ENCODE results near the gene FPR3. TPM values are rescaled to one million over a fixed set of nuclear protein-coding genes. Genes with fewer than 3 reads are reported as not detected.

The FPR3 gene
- total and polyA plus RNA-seq, 2 donors (not counting 3 experiments of a cell fraction or from before 2014, with no cell fraction given): not detected

- peak; percentile 62 for FAIRE-seq
- ChIA-PET POLR2A (no interaction called here), CTCF (interaction anchor here (1.2 kb wide), 1 partner anchor 22 kb away, joined by 7 read pairs; no protein-coding TSS in a partner anchor)
- H3K4me3 ChIP-seq (replicated peaks in 1 of 3; ENCODE audit: insufficient read depth in 1 of 3, low read depth in 1 of 3, low read length in 3 of 3): no peak overlapping the region
- H2AFZ ChIP-seq (ENCODE audit: low read depth, low read length): no peak overlapping the region
- intact Hi-C loops (cut with micrococcal nuclease) (no loop called here), dilution Hi-C loops (cut with MboI; ENCODE audit: extremely low pct_ligation_motif_present, low sequenced_read_pairs) (no loop called here)
- no peaks in the 10 kb centered on the region for H3K79me2 ChIP-seq (ENCODE audit: control insufficient read depth, insufficient read depth, low read length)
- H3K27ac ChIP-seq (ENCODE audit: insufficient read depth, low read depth, low read length): no peak overlapping the region
- H4K20me1 ChIP-seq (replicated peaks; ENCODE audit: control insufficient read depth, extremely low read depth, insufficient read depth, low read length): no peaks in the 10 kb centered on the region
- BruUV-seq (replicated peaks): no TSS peak
- peak; percentile 67 for DNase-seq (ENCODE audit: low read depth, low spot score)
- no peaks in the 10 kb centered on the region for H3K9me3 ChIP-seq (replicated peaks; ENCODE audit: control insufficient read depth, insufficient read depth, low read length)
- TF ChIP-seq JUN (IDR thresholded peaks at IDR 0.05; ENCODE audit: borderline replicate concordance, insufficient read depth, insufficient read length, low read depth): peak; percentile 60
- no peak for TF ChIP-seq MAX (IDR thresholded peaks at IDR 0.05; ENCODE audit: insufficient read depth, insufficient read length)
- TF ChIP-seq FOS (IDR thresholded peaks at IDR 0.05; ENCODE audit: borderline replicate concordance, insufficient read depth, low read length): peak; percentile 81
- no peak for TF ChIP-seq MYC (IDR thresholded peaks at IDR 0.05; ENCODE audit: low read depth, low read length)
- H3K4me1 ChIP-seq (ENCODE audit: control insufficient read depth, extremely low read depth, insufficient read depth, low read length): no peaks in the 10 kb centered on the region
- H3K9me1 ChIP-seq (replicated peaks; ENCODE audit: control insufficient read depth, extremely low read depth, insufficient read depth, low read length): no peaks in the 10 kb centered on the region
- H3K27me3 ChIP-seq (ENCODE audit: control insufficient read depth in 2 of 2, insufficient read depth in 2 of 2, low read length in 2 of 2): no peaks in the 10 kb centered on the region
- H3K4me2 ChIP-seq (ENCODE audit: insufficient read depth, low read length): no peak overlapping the region
- no peak overlapping the region for H3K9ac ChIP-seq (replicated peaks; ENCODE audit: extremely low read depth, insufficient read depth, low read length)
- no peaks in the 10 kb centered on the region for H3K36me3 ChIP-seq (ENCODE audit: control insufficient read depth in 2 of 2, extremely low read depth in 1 of 2, insufficient read depth in 2 of 2, low read length in 2 of 2)
Measured at GRCh38 chr19:51799034-51799773, 4.2 kb downstream of the FPR3 start.

- Histone ChIP-seq H3K9me3 (replicated peaks; ENCODE audit: control insufficient read depth, insufficient read depth, low read length) (no peaks in the 10 kb centered on the region), H3K79me2 (ENCODE audit: control insufficient read depth, insufficient read depth, low read length) (no peaks in the 10 kb centered on the region), H3K9ac (replicated peaks; ENCODE audit: extremely low read depth, insufficient read depth, low read length) (no peak overlapping the region), H2AFZ (ENCODE audit: low read depth, low read length) (no peak overlapping the region), H3K27me3 (ENCODE audit: control insufficient read depth in 2 of 2, insufficient read depth in 2 of 2, low read length in 2 of 2) (no peaks in the 10 kb centered on the region), H3K36me3 (ENCODE audit: control insufficient read depth in 2 of 2, extremely low read depth in 1 of 2, insufficient read depth in 2 of 2, low read length in 2 of 2) (no peaks in the 10 kb centered on the region), H3K4me3 (replicated peaks in 1 of 3; ENCODE audit: insufficient read depth in 1 of 3, low read depth in 1 of 3, low read length in 3 of 3) (no peak overlapping the region), H4K20me1 (replicated peaks; ENCODE audit: control insufficient read depth, extremely low read depth, insufficient read depth, low read length) (no peaks in the 10 kb centered on the region), H3K9me1 (replicated peaks; ENCODE audit: control insufficient read depth, extremely low read depth, insufficient read depth, low read length) (no peaks in the 10 kb centered on the region), H3K27ac (ENCODE audit: insufficient read depth, low read depth, low read length) (no peak overlapping the region), H3K4me1 (ENCODE audit: control insufficient read depth, extremely low read depth, insufficient read depth, low read length) (no peaks in the 10 kb centered on the region), H3K4me2 (ENCODE audit: insufficient read depth, low read length) (no peak overlapping the region)
- no peak for TF ChIP-seq JUN (IDR thresholded peaks at IDR 0.05; ENCODE audit: borderline replicate concordance, insufficient read depth, insufficient read length, low read depth)
- no peak for TF ChIP-seq EZH2 (IDR thresholded peaks at IDR 0.05; ENCODE audit: borderline replicate concordance, low read depth, low read length, severe bottlenecking)
- no peak for TF ChIP-seq MYC (IDR thresholded peaks at IDR 0.05; ENCODE audit: low read depth, low read length)
- TF ChIP-seq FOS (IDR thresholded peaks at IDR 0.05; ENCODE audit: borderline replicate concordance, insufficient read depth, low read length): no peak
- TF ChIP-seq MAX (IDR thresholded peaks at IDR 0.05; ENCODE audit: insufficient read depth, insufficient read length): no peak
- TF ChIP-seq POLR2AphosphoS5 (IDR thresholded peaks at IDR 0.05; ENCODE audit: insufficient read depth, low read depth, low read length): no peak
- no peak for TF ChIP-seq POLR2A (IDR thresholded peaks at IDR 0.05; ENCODE audit: low read depth, low read length)
- TF ChIP-seq GATA2 (IDR thresholded peaks at IDR 0.05; ENCODE audit: insufficient read depth, insufficient read length, low read depth, low read length): no peak
- TF ChIP-seq CTCF (IDR thresholded peaks at IDR 0.05; ENCODE audit: extremely low read depth in 1 of 2, insufficient read depth in 1 of 2, low read depth in 1 of 2, low read length in 2 of 2): no peak
- FAIRE-seq (no peak), DNase-seq (ENCODE audit: low read depth, low spot score) (no peak)
- ChIA-PET CTCF (interaction anchor here (1.2 kb wide), 1 partner anchor 22 kb away, joined by 7 read pairs; no protein-coding TSS in a partner anchor), POLR2A (no interaction called here)
- intact Hi-C loops (cut with micrococcal nuclease): no loop called here
- no TSS peak for BruUV-seq (replicated peaks)
- dilution Hi-C loops (cut with MboI; ENCODE audit: extremely low pct_ligation_motif_present, low sequenced_read_pairs): no loop called here
Measured at GRCh38 chr19:51799774-51800472, 5.0 kb downstream of the FPR3 start.

Measured in endothelial cell of umbilical vein (primary cell).